Neural cell (in vitro differentiated cells): ENCODE measurements around the gene ORC5. TPM values are rescaled to one million over a fixed set of nuclear protein-coding genes. Genes with fewer than 3 reads are reported as not detected.

Source experiments
- H2AFZ ChIP-seq: fragments of 200-600, 300-800 bp; sonication (generic), shearing (Covaris generic); 2 replicates; pipeline ENCODE4 v1.6.0; 2014; ENCODE audit warnings: low read depth, mild to moderate bottlenecking, antibody characterized with exemption, low read length, moderate library complexity
- H3F3A ChIP-seq: fragments of 200-600 bp; shearing (Covaris generic); 2 replicates; pipeline ENCODE4 v1.6.1; 2016; ENCODE audit warnings: mild to moderate bottlenecking, moderate library complexity, mixed read lengths, antibody characterized with exemption, low read length; ENCODE audit not compliant: insufficient read depth, poor library complexity, severe bottlenecking
- H3K27ac ChIP-seq: fragments of 200-600, 300-800 bp; sonication (generic), shearing (Covaris generic); 2 replicates; pipeline ENCODE4 v1.5.1; 2014; ENCODE audit warnings: mild to moderate bottlenecking, low read length, moderate library complexity
- H3K27me3 ChIP-seq: fragments of 300-800, 200-600 bp; sonication (generic), shearing (Covaris generic); 2 replicates; pipeline ENCODE4 v1.6.0; 2014; ENCODE audit warnings: mild to moderate bottlenecking, low read depth, low read length, moderate library complexity; ENCODE audit not compliant: insufficient read depth
- H3K36me3 ChIP-seq: fragments of 300-800, 200-600 bp; sonication (generic), shearing (Covaris generic); 2 replicates; pipeline ENCODE4 v1.5.1; 2014; ENCODE audit warnings: mild to moderate bottlenecking, antibody characterized with exemption, low read length, moderate library complexity; ENCODE audit not compliant: insufficient read depth
- H3K4me2 ChIP-seq: fragments of 300-800, 200-600 bp; sonication (generic), shearing (Covaris generic); 2 replicates; pipeline ENCODE4 v1.6.0; 2014; ENCODE audit warnings: mild to moderate bottlenecking, low read length
- H3K4me3 ChIP-seq: fragments of 300-800, 200-600 bp; sonication (generic), shearing (Covaris generic); 2 replicates; pipeline ENCODE4 v1.5.1; 2014; ENCODE audit warnings: mild to moderate bottlenecking, low read length, moderate library complexity
- H3K79me2 ChIP-seq: fragments of 200-600 bp; shearing (Covaris generic); replicated peaks from 2 replicates; pipeline ENCODE4 v1.6.0; 2014; ENCODE audit warnings: mild to moderate bottlenecking, low read length, moderate library complexity; ENCODE audit not compliant: insufficient read depth
- H3K9ac ChIP-seq: fragments of 300-800, 200-600 bp; sonication (generic), shearing (Covaris generic); 2 replicates; pipeline ENCODE4 v1.6.1; 2016; ENCODE audit warnings: mild to moderate bottlenecking, low read length, mixed read lengths
- H3K9me2 ChIP-seq: fragments of 200-600 bp; shearing (Covaris generic); 2 replicates; pipeline ENCODE4 v1.6.1; 2016; ENCODE audit warnings: mild to moderate bottlenecking, low read length, mixed read lengths; ENCODE audit not compliant: insufficient read depth
- H3K9me3 ChIP-seq: fragments of 200-600, 300-800 bp; sonication (generic), shearing (Covaris generic); 2 replicates; pipeline ENCODE4 v1.6.1; 2016; ENCODE audit warnings: mild to moderate bottlenecking, mixed run types, low read length, moderate library complexity, mixed read lengths
- H4K20me1 ChIP-seq: fragments of 200-600 bp; shearing (Covaris generic); 2 replicates; pipeline ENCODE4 v1.6.1; 2016; ENCODE audit warnings: mild to moderate bottlenecking, mixed run types; ENCODE audit not compliant: insufficient read depth
- CTCF ChIP-seq: fragments of 450-650 bp; IDR thresholded peaks from 2 replicates; pipeline ENCODE4 v1.5.1; 2014; ENCODE audit warnings: antibody characterized with exemption, mild to moderate bottlenecking, moderate library complexity; ENCODE audit not compliant: poor library complexity, severe bottlenecking
- EP300 ChIP-seq: fragments of 450-650 bp; conservative IDR thresholded peaks from 2 replicates; pipeline ENCODE4 v1.6.1; 2014; ENCODE audit warnings: antibody characterized with exemption, mild to moderate bottlenecking, moderate library complexity; ENCODE audit not compliant: poor library complexity, severe bottlenecking
- EZH2 ChIP-seq: fragments of 200-600, 300-800 bp; shearing (Covaris generic), sonication (generic); IDR thresholded peaks from 2 replicates; pipeline ENCODE4 v1.6.1; 2014; ENCODE audit warnings: antibody characterized with exemption, low read length, borderline replicate concordance, mild to moderate bottlenecking; ENCODE audit not compliant: insufficient read depth, poor library complexity, severe bottlenecking
- MXI1 ChIP-seq: fragments of 450-650 bp; conservative IDR thresholded peaks from 2 replicates; pipeline ENCODE4 v1.6.1; 2014; ENCODE audit warnings: antibody characterized with exemption, mild to moderate bottlenecking; ENCODE audit not compliant: poor library complexity, severe bottlenecking
- POLR2AphosphoS5 ChIP-seq: IDR thresholded peaks from 2 replicates; pipeline ENCODE4 v1.6.1; 2012
- RAD21 ChIP-seq: fragments of 450-650 bp; conservative IDR thresholded peaks from 2 replicates; pipeline ENCODE4 v1.6.1; 2014; ENCODE audit warnings: antibody characterized with exemption, mild to moderate bottlenecking, moderate library complexity
- REST ChIP-seq: IDR thresholded peaks from 2 replicates; pipeline ENCODE4 v1.6.1; 2012; ENCODE audit warnings: borderline replicate concordance
- SMC3 ChIP-seq: fragments of 450-650 bp; conservative IDR thresholded peaks from 2 replicates; pipeline ENCODE4 v1.6.1; 2014; ENCODE audit warnings: antibody characterized with exemption, mild to moderate bottlenecking, moderate library complexity; ENCODE audit not compliant: poor library complexity
- TAF1 ChIP-seq: IDR thresholded peaks from 2 replicates; pipeline ENCODE4 v1.6.1; 2012; ENCODE audit warnings: low read depth
- polyA plus RNA-seq: library from polyadenylated mRNA; depleted of rRNA; stranded (reverse); fragments of >200 nt; gene quantifications from 2 replicates; pipeline ENCODE4 v1.2.3, GENCODE V29; 2014

Gene ORC5
- polyA plus RNA-seq, 1 donor from 2014 or later = 23.4 TPM

- no peaks in the 10 kb centered on the region for H3K79me2 ChIP-seq
- H4K20me1 ChIP-seq = no peaks in the 10 kb centered on the region
- H3K27ac ChIP-seq = no peak overlapping the region
- no peak for TF ChIP-seq MXI1
- no peak for TF ChIP-seq POLR2AphosphoS5
- no peak for TF ChIP-seq EP300
- no peak for TF ChIP-seq SMC3
- TF ChIP-seq CTCF = no peak
- TF ChIP-seq REST = no peak
- no peak for TF ChIP-seq RAD21
- TF ChIP-seq EZH2 = no peak
- TF ChIP-seq TAF1 = no peak
- no peaks in the 10 kb centered on the region for H3K27me3 ChIP-seq
- no peaks in the 10 kb centered on the region for H3K36me3 ChIP-seq
- H3K9me2 ChIP-seq = no peaks in the 10 kb centered on the region
- H3F3A ChIP-seq = no peaks in the 10 kb centered on the region
- H3K4me3 ChIP-seq = no peak overlapping the region
- H3K9ac ChIP-seq = no peak overlapping the region
- H3K9me3 ChIP-seq = no peaks in the 10 kb centered on the region
- no peak overlapping the region for H2AFZ ChIP-seq
- H3K4me2 ChIP-seq = no peak overlapping the region
These were observed 33.9 kb upstream of the ORC5 start for GRCh38 chr7:104241538-104242209.

GRCh38 chr7:104241135-104241534, 33.3 kb upstream of the ORC5 start:
- H2AFZ ChIP-seq = no peak overlapping the region
- no peaks in the 10 kb centered on the region for H3F3A ChIP-seq
- no peaks in the 10 kb centered on the region for H3K9me2 ChIP-seq
- H3K9ac ChIP-seq = no peak overlapping the region
- TF ChIP-seq SMC3 (no peak), POLR2AphosphoS5 (no peak), EP300 (no peak), REST (no peak), RAD21 (no peak), CTCF (no peak), EZH2 (no peak), MXI1 (no peak), TAF1 (no peak)
- no peaks in the 10 kb centered on the region for H4K20me1 ChIP-seq
- no peaks in the 10 kb centered on the region for H3K9me3 ChIP-seq
- H3K4me2 ChIP-seq = no peak overlapping the region
- H3K27ac ChIP-seq = no peak overlapping the region
- H3K36me3 ChIP-seq = no peaks in the 10 kb centered on the region
- no peak overlapping the region for H3K4me3 ChIP-seq
- H3K27me3 ChIP-seq = no peaks in the 10 kb centered on the region
- H3K79me2 ChIP-seq = no peaks in the 10 kb centered on the region
